Measurements from ENCODE around the gene SAE1.

- TF ChIP-seq CTCF (IDR thresholded peaks at IDR 0.05) = no peak
- TF ChIP-seq RCOR1 (IDR thresholded peaks at IDR 0.05; ENCODE audit: low read depth, low read length) = no peak
Observed at GRCh38 chr19:47081095-47081494, 49.5 kb upstream of the SAE1 start.
